Neuronal stem cell (in vitro differentiated cells): ENCODE measurements around the gene ACP3. TPM values are rescaled to one million over a fixed set of nuclear protein-coding genes. Genes with fewer than 3 reads are reported as not detected.

ENCODE experiments used
- DNase-seq: peaks from one replicate; pipeline ENCODE4 v3.0.0-alpha.2; 2013; ENCODE audit warnings: low spot score
- H2AFZ ChIP-seq: one replicate; pipeline ENCODE4 v1.6.1; 2013; ENCODE audit warnings: mild to moderate bottlenecking, low read length, inconsistent platforms
- H2AK5ac ChIP-seq: 2 replicates; pipeline ENCODE4 v1.6.1; 2013; ENCODE audit warnings: low read depth, mild to moderate bottlenecking, inconsistent platforms, low read length, moderate library complexity, mixed read lengths
- H2BK120ac ChIP-seq: 2 replicates; pipeline ENCODE4 v1.6.1; 2013; ENCODE audit warnings: low read depth, mild to moderate bottlenecking, inconsistent platforms, low read length, moderate library complexity, mixed read lengths
- H2BK12ac ChIP-seq: one replicate; pipeline ENCODE4 v1.6.1; 2013; ENCODE audit warnings: low read length, inconsistent platforms
- H2BK15ac ChIP-seq: 2 replicates; pipeline ENCODE4 v1.6.1; 2013; ENCODE audit warnings: mild to moderate bottlenecking, low read length, inconsistent platforms, mixed read lengths
- H2BK5ac ChIP-seq: one replicate; pipeline ENCODE4 v1.6.1; 2013; ENCODE audit warnings: inconsistent platforms, mild to moderate bottlenecking, low read length, moderate library complexity
- H3K14ac ChIP-seq: one replicate; pipeline ENCODE4 v1.6.1; 2013; ENCODE audit warnings: low read length, inconsistent platforms
- H3K18ac ChIP-seq: 2 replicates; pipeline ENCODE4 v1.6.1; 2013; ENCODE audit warnings: low read length, inconsistent platforms
- H3K23ac ChIP-seq: 2 replicates; pipeline ENCODE4 v1.6.1; 2013; ENCODE audit warnings: low read depth, mild to moderate bottlenecking, mixed read lengths, low read length, inconsistent platforms; ENCODE audit not compliant: poor library complexity
- H3K27ac ChIP-seq: replicated peaks from 3 replicates; pipeline ENCODE4 v1.5.1; 2013; ENCODE audit warnings: low read length, inconsistent platforms
- H3K27me3 ChIP-seq, 3 experiments: 2 replicates each; pipeline ENCODE4 v1.6.1; 2013; ENCODE audit warnings: low read length in 3 of 3, mild to moderate bottlenecking in 2 of 3, inconsistent platforms in 1 of 3, low read depth in 1 of 3, mixed read lengths in 1 of 3, moderate library complexity in 1 of 3; ENCODE audit not compliant: control insufficient read depth in 3 of 3, insufficient read depth in 3 of 3
- H3K36me3 ChIP-seq, 2 donors: replicated peaks in 1 of 2; 2 replicates each; pipeline ENCODE4 v1.6.1; 2013; ENCODE audit warnings: low read length in 2 of 2; ENCODE audit not compliant: control insufficient read depth in 2 of 2, insufficient read depth in 2 of 2
- H3K4ac ChIP-seq: 2 replicates; pipeline ENCODE4 v1.6.1; 2013; ENCODE audit warnings: inconsistent platforms, mild to moderate bottlenecking, low read length, moderate library complexity
- H3K4me1 ChIP-seq, 2 donors: 1 replicate in 1 of 2; 2 replicates in 1 of 2; pipeline ENCODE4 v1.6.1; 2013; ENCODE audit warnings: low read length in 2 of 2, low read depth in 1 of 2; ENCODE audit not compliant: control insufficient read depth in 2 of 2, insufficient read depth in 1 of 2
- H3K4me2 ChIP-seq: one replicate; pipeline ENCODE4 v1.6.1; 2013; ENCODE audit warnings: mild to moderate bottlenecking, low read length, inconsistent platforms; ENCODE audit not compliant: insufficient read depth, poor library complexity, severe bottlenecking
- H3K4me3 ChIP-seq, 2 donors: 2 replicates each; pipeline ENCODE4 v1.5.1; 2013; ENCODE audit warnings: low read length in 2 of 2, mild to moderate bottlenecking in 2 of 2, inconsistent platforms in 1 of 2, moderate library complexity in 1 of 2
- H3K79me1 ChIP-seq: one replicate; pipeline ENCODE4 v1.6.1; 2013; ENCODE audit warnings: low read depth, mild to moderate bottlenecking, inconsistent platforms, low read length, moderate library complexity
- H3K9ac ChIP-seq: one replicate; pipeline ENCODE4 v1.6.1; 2013; ENCODE audit warnings: mild to moderate bottlenecking, low read depth, low read length, inconsistent platforms; ENCODE audit not compliant: poor library complexity
- H3K9me3 ChIP-seq, 2 donors: replicated peaks in 1 of 2; 2 replicates each; pipeline versions ENCODE3 to v1.6.1; 2013; ENCODE audit warnings: low read length in 2 of 2, mild to moderate bottlenecking in 2 of 2, inconsistent platforms in 1 of 2, low read depth in 1 of 2, mixed read lengths in 1 of 2, moderate library complexity in 1 of 2; ENCODE audit not compliant: control insufficient read depth in 2 of 2, insufficient read depth in 1 of 2
- H4K8ac ChIP-seq: one replicate; pipeline ENCODE4 v1.6.1; 2013; ENCODE audit warnings: low read depth, mild to moderate bottlenecking, inconsistent platforms, low read length, moderate library complexity
- H4K91ac ChIP-seq: one replicate; pipeline ENCODE4 v1.6.1; 2013; ENCODE audit warnings: low read length, low read depth, mild to moderate bottlenecking, inconsistent platforms; ENCODE audit not compliant: poor library complexity
- WGBS, 2 donors: extraction: QIAGEN DNeasy Blood & Tissue Kit; methylation state at CpG; one replicate each; pipeline ENCODE4 v1.1.7; 2013; ENCODE audit warnings: missing lambda C conversion rate in 2 of 2, mixed read lengths in 1 of 2; ENCODE audit not compliant: insufficient read length in 2 of 2, insufficient replicate concordance in 1 of 2; ENCODE audit errors: extremely low coverage in 2 of 2; 5-methylcytosine and 5-hydroxymethylcytosine counted together
- polyA plus RNA-seq, 2 experiments: library from polyadenylated mRNA; stranded (reverse); fragments of 200-250 nt; gene quantifications; one replicate each; pipeline ENCODE4 v1.2.3, GENCODE V29; 2013

ACP3 gene, protein sequence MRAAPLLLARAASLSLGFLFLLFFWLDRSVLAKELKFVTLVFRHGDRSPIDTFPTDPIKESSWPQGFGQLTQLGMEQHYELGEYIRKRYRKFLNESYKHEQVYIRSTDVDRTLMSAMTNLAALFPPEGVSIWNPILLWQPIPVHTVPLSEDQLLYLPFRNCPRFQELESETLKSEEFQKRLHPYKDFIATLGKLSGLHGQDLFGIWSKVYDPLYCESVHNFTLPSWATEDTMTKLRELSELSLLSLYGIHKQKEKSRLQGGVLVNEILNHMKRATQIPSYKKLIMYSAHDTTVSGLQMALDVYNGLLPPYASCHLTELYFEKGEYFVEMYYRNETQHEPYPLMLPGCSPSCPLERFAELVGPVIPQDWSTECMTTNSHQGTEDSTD
- polyA plus RNA-seq (2013, experiment 1 of 2) = 0.08 TPM
- polyA plus RNA-seq (2013, experiment 2 of 2) = 0.07 TPM

GRCh38 chr3:132317229-132317948 is at the start of gene ACP3:
TSS of gene ACP3 (plus strand) at chr3:132317407. CDS start at chr3:132317457, 50 bp downstream.
- no peak within 1 kb of the TSS for H2AFZ ChIP-seq
- H3K36me3 ChIP-seq = no peaks in the 10 kb centered on the region
- WGBS, 2 donors = no CpG with 5 or more reads among the region's 6 CpGs
- H3K14ac ChIP-seq = no peak within 1 kb of the TSS
- H3K4me3 ChIP-seq = no peak within 1 kb of the TSS
- H4K91ac ChIP-seq = no peak within 1 kb of the TSS
- H3K4ac ChIP-seq = no peak within 1 kb of the TSS
- no peak within 1 kb of the TSS for H2BK15ac ChIP-seq
- H2BK120ac ChIP-seq = no peak within 1 kb of the TSS
- H3K79me1 ChIP-seq = no peaks in the 10 kb centered on the region
- no peak within 1 kb of the TSS for H3K27ac ChIP-seq
- H2BK5ac ChIP-seq = no peak within 1 kb of the TSS
- H2AK5ac ChIP-seq = no peak within 1 kb of the TSS
- H4K8ac ChIP-seq = no peak within 1 kb of the TSS
- no peak within 1 kb of the TSS for H3K9ac ChIP-seq
- no peaks in the 10 kb centered on the region for H3K27me3 ChIP-seq
- DNase-seq = no peak
- peaks cover 0 to 2% of the 10 kb centered on the region in 2 donors for H3K9me3 ChIP-seq
- H2BK12ac ChIP-seq = no peak within 1 kb of the TSS
- H3K23ac ChIP-seq = no peak within 1 kb of the TSS
- H3K4me1 ChIP-seq = peaks cover 0 to 2% of the 10 kb centered on the region in 2 donors
- no peak within 1 kb of the TSS for H3K18ac ChIP-seq
- H3K4me2 ChIP-seq = no peak within 1 kb of the TSS

DNA sequence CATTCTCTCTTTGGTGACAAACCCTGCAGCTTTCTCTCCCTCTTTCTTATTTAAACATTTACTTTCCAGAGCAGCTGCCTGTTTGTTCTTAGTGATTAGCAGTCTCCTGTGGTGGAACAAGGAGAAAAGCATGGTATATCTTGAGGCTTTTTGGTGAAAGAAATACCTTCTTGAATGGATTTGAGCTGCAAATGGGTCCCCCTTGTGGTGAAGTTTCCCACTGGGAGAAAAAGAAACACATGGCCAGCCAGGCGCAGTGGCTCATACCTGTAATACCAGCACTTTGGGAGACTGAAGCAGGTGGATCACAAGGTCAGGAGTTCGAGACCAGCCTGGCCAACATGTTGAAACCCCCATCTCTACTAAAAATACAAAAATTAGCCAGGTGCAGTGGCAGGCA is 48.3 kb upstream of the ACP3 start:
- Histone ChIP-seq H3K23ac (no peak overlapping the region), H4K91ac (no peak overlapping the region), H3K4ac (no peak overlapping the region), H2AFZ (no peak overlapping the region), H3K36me3 (no peaks in the 10 kb centered on the region), H4K8ac (no peak overlapping the region), H2BK12ac (no peak overlapping the region), H3K79me1 (no peaks in the 10 kb centered on the region), H3K4me1 (no peaks in the 10 kb centered on the region), H3K18ac (no peak overlapping the region), H2AK5ac (no peak overlapping the region), H2BK5ac (no peak overlapping the region), H3K9me3 (no peaks in the 10 kb centered on the region), H3K27ac (no peak overlapping the region), H2BK15ac (no peak overlapping the region), H3K4me2 (no peak overlapping the region), H3K14ac (no peak overlapping the region), H2BK120ac (no peak overlapping the region), H3K4me3 (no peak overlapping the region), H3K9ac (no peak overlapping the region), H3K27me3 (no peaks in the 10 kb centered on the region)
- no peak for DNase-seq
- no CpG with 5 or more reads among the region's 2 CpGs for WGBS, 2 donors

- Histone ChIP-seq H3K14ac (no peak overlapping the region), H3K4me2 (no peak overlapping the region), H3K9me3 (no peaks in the 10 kb centered on the region), H2BK12ac (no peak overlapping the region), H2BK15ac (no peak overlapping the region), H3K9ac (no peak overlapping the region), H3K27ac (no peak overlapping the region), H3K4me3 (no peak overlapping the region), H3K36me3 (no peaks in the 10 kb centered on the region), H3K4me1 (no peaks in the 10 kb centered on the region), H2AFZ (no peak overlapping the region), H3K79me1 (no peaks in the 10 kb centered on the region), H3K18ac (no peak overlapping the region), H2AK5ac (no peak overlapping the region), H3K27me3 (no peaks in the 10 kb centered on the region), H4K91ac (no peak overlapping the region), H4K8ac (no peak overlapping the region), H3K23ac (no peak overlapping the region), H2BK5ac (no peak overlapping the region), H3K4ac (no peak overlapping the region), H2BK120ac (no peak overlapping the region)
- DNase-seq = no peak
- WGBS, 2 donors = no CpG with 5 or more reads among the region's 6 CpGs
These were observed 44.2 kb upstream of the ACP3 start for GRCh38 chr3:132273036-132273435.

- Histone ChIP-seq H2BK12ac (no peak overlapping the region), H3K4me1 (no peaks in the 10 kb centered on the region), H2AFZ (no peak overlapping the region), H3K23ac (no peak overlapping the region), H3K4me3 (no peak overlapping the region), H2BK15ac (no peak overlapping the region), H4K91ac (no peak overlapping the region), H3K18ac (no peak overlapping the region), H3K36me3 (no peaks in the 10 kb centered on the region), H2BK5ac (no peak overlapping the region), H4K8ac (no peak overlapping the region), H3K27me3 (no peaks in the 10 kb centered on the region), H3K79me1 (no peaks in the 10 kb centered on the region), H2BK120ac (no peak overlapping the region), H3K27ac (no peak overlapping the region), H3K4ac (no peak overlapping the region), H2AK5ac (no peak overlapping the region), H3K14ac (no peak overlapping the region), H3K4me2 (no peak overlapping the region), H3K9me3 (no peaks in the 10 kb centered on the region), H3K9ac (no peak overlapping the region)
- no peak for DNase-seq
- WGBS, 2 donors = no CpG with 5 or more reads among the region's 5 CpGs
These were observed 40.8 kb upstream of the ACP3 start for GRCh38 chr3:132276228-132276906.
